WI38 (cell line): ENCODE measurements around the gene TTC21A.

Experiments used
- H3K4me3 ChIP-seq: 2 replicates; pipeline ENCODE4 v1.5.1; 2011; ENCODE audit warnings: low read depth, mild to moderate bottlenecking, control low read depth, low read length
- TF ChIP-seq, protein P1 (sequence below): IDR thresholded peaks from 2 replicates; pipeline ENCODE4 v1.5.1; 2012; ENCODE audit warnings: low read depth, mild to moderate bottlenecking, control low read depth, low read length

TTC21A gene

DNA sequence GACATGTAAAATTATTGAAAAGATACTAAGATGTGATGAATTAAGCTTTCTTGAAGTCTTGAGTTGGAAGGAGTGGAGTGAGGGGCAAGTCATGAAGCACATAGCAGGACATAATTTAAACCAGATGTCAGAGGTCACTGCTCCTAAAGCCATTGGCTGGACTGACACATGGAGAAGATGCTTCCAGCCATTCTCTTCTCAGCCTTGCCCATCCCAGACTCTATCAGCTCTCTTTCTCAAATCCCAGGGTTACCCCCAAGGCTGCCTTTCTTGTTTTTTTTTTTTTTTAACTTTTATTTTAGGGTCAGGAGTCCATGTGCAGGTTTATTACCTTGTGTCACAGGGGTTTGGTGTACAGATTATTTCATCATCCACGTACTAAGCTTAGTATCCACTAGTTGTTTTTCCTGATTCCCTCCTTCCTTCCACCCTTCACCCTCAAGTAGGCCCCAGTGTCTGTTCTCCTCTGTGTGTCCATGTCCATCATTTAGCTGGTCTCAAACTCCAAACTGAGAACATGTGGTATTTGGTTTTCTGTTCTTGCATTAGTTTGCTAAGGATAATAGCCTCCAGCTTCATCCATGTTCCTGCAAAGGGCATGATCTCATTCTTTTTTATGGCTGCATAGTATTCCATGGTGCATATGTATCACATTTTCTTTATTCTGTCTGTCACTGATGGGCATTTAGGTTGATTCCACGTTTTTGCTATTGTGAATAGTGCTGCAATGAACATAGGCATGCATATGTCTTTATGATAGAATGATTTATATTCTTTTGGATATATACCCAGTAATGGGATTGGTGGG, 66.0 kb downstream of the TTC21A start:
- TF ChIP-seq, protein P1, sequence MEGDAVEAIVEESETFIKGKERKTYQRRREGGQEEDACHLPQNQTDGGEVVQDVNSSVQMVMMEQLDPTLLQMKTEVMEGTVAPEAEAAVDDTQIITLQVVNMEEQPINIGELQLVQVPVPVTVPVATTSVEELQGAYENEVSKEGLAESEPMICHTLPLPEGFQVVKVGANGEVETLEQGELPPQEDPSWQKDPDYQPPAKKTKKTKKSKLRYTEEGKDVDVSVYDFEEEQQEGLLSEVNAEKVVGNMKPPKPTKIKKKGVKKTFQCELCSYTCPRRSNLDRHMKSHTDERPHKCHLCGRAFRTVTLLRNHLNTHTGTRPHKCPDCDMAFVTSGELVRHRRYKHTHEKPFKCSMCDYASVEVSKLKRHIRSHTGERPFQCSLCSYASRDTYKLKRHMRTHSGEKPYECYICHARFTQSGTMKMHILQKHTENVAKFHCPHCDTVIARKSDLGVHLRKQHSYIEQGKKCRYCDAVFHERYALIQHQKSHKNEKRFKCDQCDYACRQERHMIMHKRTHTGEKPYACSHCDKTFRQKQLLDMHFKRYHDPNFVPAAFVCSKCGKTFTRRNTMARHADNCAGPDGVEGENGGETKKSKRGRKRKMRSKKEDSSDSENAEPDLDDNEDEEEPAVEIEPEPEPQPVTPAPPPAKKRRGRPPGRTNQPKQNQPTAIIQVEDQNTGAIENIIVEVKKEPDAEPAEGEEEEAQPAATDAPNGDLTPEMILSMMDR, result no peak
- no peak overlapping the region for H3K4me3 ChIP-seq

- TF ChIP-seq, protein P1, result no peak
- no peak overlapping the region for H3K4me3 ChIP-seq
Measured at GRCh38 chr3:39176025-39176714, 68.7 kb downstream of the TTC21A start.

GRCh38 chr3:39177708-39178332, 70.3 kb downstream of the TTC21A start:
- TF ChIP-seq, protein P1, result no peak
- peak overlapping the region; percentile 53 for H3K4me3 ChIP-seq

DNA sequence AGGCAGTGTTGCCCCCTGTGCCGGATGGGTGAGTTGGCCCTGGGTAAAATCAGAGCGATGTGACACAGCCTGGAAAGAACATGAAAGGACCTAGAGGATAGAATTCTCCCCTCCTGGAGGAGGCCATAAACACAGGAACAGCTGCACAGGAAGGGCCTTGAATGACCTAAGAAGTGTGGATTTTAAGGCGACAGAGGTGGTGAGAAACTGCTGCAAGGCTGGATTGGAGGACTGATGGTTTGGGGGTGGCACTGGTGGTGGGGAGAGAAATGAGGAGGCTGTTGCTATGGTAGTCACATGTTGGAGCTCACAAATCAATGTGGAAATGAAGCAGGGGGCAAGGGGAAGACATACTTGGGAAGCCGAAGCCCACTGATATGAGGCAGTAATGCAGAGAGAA, 71.1 kb downstream of the TTC21A start:
- TF ChIP-seq, protein P1, result no peak
- peak overlapping the region; percentile 53 for H3K4me3 ChIP-seq

GRCh38 chr3:39180183-39180545, 72.7 kb downstream of the TTC21A start:
- TF ChIP-seq, protein P1, result no peak
- peak overlapping the region; percentile 54 for H3K4me3 ChIP-seq

DNA sequence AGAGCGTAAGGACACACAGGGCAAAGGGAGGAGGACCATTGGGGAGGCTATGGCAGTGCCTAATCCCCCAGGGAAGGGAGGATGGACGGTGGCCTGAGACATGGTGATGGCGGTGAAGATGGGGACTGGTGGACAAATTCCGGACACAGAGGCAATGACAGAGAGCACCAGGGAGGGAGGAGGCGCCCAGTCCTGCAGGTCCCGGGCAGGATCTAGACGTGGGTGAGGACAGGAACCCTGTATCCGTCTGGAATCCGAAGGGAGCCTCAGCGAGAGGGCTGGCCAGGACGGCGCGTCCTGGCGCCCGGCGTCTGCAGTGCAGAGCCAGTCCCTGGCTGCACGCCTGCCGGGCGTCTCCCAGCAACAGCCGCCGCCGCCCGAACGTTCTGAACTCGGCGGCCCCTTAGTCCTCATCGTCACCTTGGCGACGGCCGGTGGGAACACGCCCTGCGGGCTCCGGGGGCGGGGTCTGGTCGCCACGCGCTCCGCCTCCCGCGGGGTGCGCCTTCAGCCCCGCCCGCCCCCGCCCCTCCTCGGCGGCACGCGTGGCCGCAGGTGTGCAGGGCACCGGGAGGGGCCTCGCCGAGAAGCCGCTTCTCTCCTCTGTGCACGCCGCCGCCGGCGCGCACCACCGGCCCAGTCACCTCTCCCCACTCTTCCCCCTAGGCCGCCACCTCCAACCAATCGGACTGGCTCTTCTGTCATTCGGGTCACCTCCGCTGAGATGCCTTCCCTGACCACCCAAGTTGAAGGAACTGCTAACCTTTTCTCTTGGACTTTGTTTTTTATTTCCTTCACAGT, 73.3 kb downstream of the TTC21A start:
- TF ChIP-seq, protein P1, result no peak
- peak overlapping the region; percentile 54 for H3K4me3 ChIP-seq
